ENCODE results near the gene KLC3.

The KLC3 gene

DNA sequence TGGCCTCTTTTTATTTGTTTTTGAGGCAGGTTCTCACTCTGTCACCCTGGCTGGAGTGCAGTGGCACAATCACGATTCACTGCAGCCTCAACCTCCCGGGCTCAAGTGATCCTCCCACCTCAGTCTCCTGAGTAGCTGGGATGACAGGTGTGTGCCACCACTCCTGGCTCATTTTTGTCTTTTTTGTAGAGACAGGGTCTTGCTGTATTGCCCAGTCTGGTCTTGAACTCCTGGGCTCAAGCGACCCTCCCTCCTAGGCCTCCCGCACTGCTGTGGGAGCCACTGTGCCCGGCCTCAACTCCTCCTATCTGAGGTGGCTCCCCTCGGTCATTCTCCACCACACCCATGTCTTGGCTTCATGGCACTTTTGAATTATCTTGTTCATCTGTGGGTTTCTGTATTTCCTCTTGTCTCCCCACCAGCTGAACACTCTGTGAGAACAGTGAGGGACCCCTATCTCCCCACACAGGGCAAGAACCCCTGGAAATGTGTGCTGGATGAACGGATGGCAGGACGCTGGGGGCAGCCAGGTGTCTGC, 25.8 kb upstream of the KLC3 start:
- H3K4me3 ChIP-seq (ENCODE audit: low read depth, low read length) = no peak overlapping the region
- no peak for DNase-seq (ENCODE audit: low read depth, low spot score)
- in situ Hi-C loops (cut with HindIII; ENCODE audit: low sequenced_read_pairs) = no loop called here
- TF ChIP-seq, protein P1, sequence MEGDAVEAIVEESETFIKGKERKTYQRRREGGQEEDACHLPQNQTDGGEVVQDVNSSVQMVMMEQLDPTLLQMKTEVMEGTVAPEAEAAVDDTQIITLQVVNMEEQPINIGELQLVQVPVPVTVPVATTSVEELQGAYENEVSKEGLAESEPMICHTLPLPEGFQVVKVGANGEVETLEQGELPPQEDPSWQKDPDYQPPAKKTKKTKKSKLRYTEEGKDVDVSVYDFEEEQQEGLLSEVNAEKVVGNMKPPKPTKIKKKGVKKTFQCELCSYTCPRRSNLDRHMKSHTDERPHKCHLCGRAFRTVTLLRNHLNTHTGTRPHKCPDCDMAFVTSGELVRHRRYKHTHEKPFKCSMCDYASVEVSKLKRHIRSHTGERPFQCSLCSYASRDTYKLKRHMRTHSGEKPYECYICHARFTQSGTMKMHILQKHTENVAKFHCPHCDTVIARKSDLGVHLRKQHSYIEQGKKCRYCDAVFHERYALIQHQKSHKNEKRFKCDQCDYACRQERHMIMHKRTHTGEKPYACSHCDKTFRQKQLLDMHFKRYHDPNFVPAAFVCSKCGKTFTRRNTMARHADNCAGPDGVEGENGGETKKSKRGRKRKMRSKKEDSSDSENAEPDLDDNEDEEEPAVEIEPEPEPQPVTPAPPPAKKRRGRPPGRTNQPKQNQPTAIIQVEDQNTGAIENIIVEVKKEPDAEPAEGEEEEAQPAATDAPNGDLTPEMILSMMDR (IDR thresholded peaks at IDR 0.05; ENCODE audit: low read depth, low read length) = no peak

DNA sequence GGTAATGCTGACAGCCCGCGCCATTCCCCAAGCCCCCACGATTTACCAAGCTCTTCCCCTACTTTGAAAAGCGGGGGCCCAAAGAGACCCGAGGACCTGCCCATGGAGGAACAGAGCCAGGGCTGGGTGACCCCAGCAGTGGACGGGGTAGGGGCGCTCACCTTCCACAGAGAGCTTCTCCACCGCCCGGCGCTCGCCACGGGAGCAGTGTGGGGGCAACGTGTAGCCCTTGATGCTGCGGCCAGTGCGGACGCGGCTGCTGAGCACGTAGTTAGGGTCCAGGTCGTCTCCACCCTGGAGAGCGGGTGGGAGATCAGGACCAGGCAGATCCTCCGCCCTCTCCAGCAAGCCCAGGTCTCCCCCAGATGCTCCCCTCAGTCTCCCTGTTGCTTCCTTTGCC, 25.2 kb upstream of the KLC3 start:
- DNase-seq (ENCODE audit: low read depth, low spot score) = no peak
- TF ChIP-seq, protein P1 (IDR thresholded peaks at IDR 0.05; ENCODE audit: low read depth, low read length) = no peak
- in situ Hi-C loops (cut with HindIII; ENCODE audit: low sequenced_read_pairs) = no loop called here

DNA sequence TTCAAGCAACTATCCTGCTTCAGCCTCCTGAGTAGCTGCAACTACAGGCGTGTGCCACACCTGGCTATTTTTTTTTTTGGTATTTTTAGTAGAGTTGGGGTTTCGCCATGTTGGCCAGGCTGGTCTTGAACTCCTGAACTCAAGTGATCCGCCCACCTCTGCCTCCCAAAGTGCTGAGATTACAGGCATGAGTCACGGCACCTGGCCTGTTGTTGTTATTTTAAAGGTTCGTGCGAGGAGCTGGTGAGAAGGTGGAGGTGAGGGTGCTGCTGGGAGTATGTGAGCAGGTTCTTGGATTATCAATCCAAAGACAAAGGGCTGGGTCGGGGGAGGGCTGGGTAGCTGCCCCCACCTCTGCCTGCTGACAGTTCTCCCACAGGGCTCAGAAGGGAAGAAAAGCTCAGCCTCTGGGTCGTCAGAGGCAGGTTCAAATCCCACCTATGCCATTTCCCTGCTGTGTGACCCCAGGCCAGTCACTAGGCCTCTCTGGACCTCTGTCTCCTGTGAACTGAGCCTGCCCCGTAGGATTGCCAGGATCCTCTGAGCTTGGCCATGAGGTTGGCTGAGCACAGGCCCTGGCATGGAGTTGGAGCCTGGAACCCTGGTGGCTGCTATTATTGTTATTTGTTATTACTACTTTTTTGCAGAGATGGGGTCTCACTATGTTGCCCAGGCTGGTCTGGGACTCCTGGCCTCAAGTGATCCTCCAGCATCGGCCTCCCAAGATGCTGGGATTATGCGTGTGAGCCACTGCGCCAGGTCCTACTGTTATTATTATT, 19.4 kb upstream of the KLC3 start:
- TF ChIP-seq, protein P1 (IDR thresholded peaks at IDR 0.05; ENCODE audit: low read depth, low read length) = no peak
- no peak for DNase-seq (ENCODE audit: low read depth, low spot score)
- in situ Hi-C loops (cut with HindIII; ENCODE audit: low sequenced_read_pairs) = no loop called here
- no peak overlapping the region for H3K4me3 ChIP-seq (ENCODE audit: low read depth, low read length)

More for the DNA sequence above, 25.2 kb upstream of the KLC3 start:
- no peak overlapping the region for H3K4me3 ChIP-seq (ENCODE audit: low read depth, low read length)

DNA sequence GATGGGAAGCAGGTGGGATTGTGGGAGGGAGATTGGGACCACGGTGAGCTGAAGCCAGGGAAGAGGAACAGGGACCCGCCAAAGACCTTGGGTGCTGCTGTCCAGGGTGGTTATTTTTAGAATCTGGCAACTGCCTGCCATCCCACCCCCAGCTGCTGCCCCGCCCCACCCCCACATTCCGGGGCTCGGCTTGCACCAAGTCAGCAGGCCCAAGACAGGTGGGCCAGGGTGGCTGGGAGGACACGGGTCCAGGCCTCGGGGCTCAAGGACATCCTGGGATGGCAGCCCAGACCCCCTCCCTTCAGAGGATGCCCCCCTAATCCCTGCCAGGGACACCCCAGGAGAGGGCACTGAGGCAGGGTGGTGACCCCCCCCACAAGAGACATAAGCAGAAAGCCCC, 18.7 kb upstream of the KLC3 start:
- TF ChIP-seq, protein P1 (IDR thresholded peaks at IDR 0.05; ENCODE audit: low read depth, low read length) = no peak
- DNase-seq (ENCODE audit: low read depth, low spot score) = no peak
- in situ Hi-C loops (cut with HindIII; ENCODE audit: low sequenced_read_pairs) = no loop called here
- H3K4me3 ChIP-seq (ENCODE audit: low read depth, low read length) = no peak overlapping the region

DNA sequence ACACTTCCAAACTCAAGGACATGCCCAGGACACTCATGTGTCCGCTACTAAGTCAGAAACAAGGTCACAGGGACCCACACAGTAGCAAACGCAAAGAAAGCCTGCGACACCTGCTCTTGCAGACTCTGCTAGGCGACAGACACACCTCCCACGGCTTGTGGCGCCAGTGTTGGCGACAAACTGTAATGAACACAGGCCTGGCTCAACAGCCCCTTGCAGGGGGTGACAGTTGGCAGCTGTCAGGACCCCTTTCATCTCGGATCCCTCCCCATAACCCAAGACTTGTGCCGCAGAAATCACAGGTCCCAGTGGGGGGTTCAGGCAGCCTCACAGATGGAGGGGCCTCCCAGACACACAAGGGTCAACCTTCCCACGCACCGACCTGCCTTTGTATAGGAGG, 18.2 kb upstream of the KLC3 start:
- in situ Hi-C loops (cut with HindIII; ENCODE audit: low sequenced_read_pairs) = no loop called here
- no peak for DNase-seq (ENCODE audit: low read depth, low spot score)
- TF ChIP-seq, protein P1 (IDR thresholded peaks at IDR 0.05; ENCODE audit: low read depth, low read length) = no peak
- H3K4me3 ChIP-seq (ENCODE audit: low read depth, low read length) = no peak overlapping the region

DNA sequence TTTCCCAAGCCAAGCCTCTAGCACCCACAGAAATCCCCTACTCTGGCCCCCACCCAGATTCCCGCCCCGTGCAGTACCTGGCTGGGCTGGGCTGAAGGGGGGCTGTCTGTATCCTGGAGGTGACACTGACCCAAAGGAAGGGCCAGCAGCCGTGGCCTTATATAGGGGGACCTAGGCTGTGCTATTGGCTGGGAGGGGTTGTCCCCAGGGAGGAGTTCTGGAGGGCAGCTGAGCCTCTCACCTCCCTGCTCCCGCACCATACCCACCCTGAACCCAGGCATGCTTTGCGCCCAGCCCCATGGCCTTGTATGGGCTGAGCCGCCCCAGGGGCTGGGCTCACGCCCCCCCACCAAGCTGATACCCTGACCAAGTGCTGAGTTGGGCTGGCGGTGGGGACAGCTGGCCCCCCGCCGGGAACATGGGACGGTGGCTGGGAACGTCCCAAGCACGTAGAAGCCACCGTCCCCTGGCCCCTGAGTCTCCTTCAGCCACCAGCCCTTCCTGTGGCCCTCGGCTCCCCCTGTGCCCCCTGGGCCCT, 17.7 kb upstream of the KLC3 start, which contains the start of gene CKM:
Gene CKM (minus strand): TSS at position 132 of the 538 bp plus-strand sequence. CDS start 3,162 bp downstream, outside the sequence.
- peak within 1 kb of the TSS; percentile 20 for H3K4me3 ChIP-seq (ENCODE audit: low read depth, low read length)

More for the DNA sequence above, 17.7 kb upstream of the KLC3 start, which contains the start of gene CKM:
- TF ChIP-seq, protein P1 (IDR thresholded peaks at IDR 0.05; ENCODE audit: low read depth, low read length) = no peak
- DNase-seq (ENCODE audit: low read depth, low spot score) = no peak
- in situ Hi-C loops (cut with HindIII; ENCODE audit: low sequenced_read_pairs) = no loop called here
